DLD1 (cell line): ENCODE measurements around the gene PAFAH1B2.

Experiments used
- in situ Hi-C: cut with HindIII; loops from 2 replicates; pipeline ENCODE4 v1.10.0; 2017; ENCODE audit warnings: low sequenced_read_pairs

Gene PAFAH1B2

GRCh38 chr11:117219455-117219854, 75.4 kb downstream of the PAFAH1B2 start:
- in situ Hi-C loops, result no loop called here

DNA sequence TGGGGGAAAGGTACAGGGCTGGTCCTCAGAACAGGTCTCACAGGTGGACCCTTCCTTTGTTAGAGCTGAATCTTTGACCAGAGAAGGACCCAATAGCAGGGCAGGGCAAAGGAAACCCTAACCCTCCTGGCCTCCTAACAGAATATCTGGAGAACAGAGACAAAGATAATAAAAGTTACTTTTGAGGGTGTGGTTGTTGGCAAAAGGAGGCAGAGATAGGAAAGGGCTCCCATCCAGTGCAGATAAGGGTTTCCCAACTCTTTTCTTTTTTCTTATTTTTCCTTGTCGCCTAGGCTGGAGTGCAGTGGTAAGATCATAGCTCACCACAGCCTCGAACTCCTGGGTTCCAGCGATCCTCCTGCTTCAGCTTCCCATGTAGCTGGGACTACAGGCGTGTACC, 75.9 kb downstream of the PAFAH1B2 start:
- in situ Hi-C loops, result no loop called here

- in situ Hi-C loops, result no loop called here
Observed at GRCh38 chr11:117220568-117220967, 76.5 kb downstream of the PAFAH1B2 start.

GRCh38 chr11:117220999-117221774, 77.1 kb downstream of the PAFAH1B2 start:
- in situ Hi-C loops, result no loop called here

GRCh38 chr11:117221775-117222517, 77.9 kb downstream of the PAFAH1B2 start:
- in situ Hi-C loops, result no loop called here

DNA sequence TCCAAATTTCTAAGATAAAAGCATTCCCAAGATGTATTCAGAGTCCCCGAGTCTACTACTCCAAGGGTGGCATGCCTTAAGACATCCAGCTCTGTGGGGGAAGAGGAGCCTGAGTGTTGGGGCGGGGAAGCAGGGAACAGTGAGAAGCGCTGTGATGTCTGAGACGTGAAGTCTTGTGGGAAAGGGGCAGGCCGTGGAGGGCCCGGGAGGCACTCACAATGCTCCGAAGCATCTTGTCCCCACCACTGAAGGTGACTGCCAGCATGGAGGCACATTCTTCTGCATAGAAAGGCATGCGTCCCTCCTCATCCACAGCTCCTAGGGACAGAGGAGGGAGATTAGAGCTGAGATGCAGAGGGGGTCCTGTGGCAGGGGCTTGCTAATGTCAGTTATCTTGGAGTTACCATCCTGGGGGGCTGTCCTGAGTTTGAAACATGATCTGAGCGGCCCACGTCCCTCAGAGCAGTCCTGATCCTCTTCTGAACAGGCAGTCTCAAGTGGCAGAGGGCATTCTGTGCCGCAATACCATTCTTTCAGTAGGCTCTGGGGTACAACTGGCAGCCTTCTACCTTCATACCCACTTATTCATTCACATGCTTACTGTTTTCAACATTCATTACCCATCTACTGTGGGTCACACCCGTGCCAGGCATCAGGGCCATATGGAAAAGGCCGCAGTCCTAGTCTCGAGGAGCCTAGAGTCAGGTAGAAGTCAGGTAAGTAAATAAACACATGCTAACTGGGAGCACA, 79.1 kb downstream of the PAFAH1B2 start:
- in situ Hi-C loops, result no loop called here

DNA sequence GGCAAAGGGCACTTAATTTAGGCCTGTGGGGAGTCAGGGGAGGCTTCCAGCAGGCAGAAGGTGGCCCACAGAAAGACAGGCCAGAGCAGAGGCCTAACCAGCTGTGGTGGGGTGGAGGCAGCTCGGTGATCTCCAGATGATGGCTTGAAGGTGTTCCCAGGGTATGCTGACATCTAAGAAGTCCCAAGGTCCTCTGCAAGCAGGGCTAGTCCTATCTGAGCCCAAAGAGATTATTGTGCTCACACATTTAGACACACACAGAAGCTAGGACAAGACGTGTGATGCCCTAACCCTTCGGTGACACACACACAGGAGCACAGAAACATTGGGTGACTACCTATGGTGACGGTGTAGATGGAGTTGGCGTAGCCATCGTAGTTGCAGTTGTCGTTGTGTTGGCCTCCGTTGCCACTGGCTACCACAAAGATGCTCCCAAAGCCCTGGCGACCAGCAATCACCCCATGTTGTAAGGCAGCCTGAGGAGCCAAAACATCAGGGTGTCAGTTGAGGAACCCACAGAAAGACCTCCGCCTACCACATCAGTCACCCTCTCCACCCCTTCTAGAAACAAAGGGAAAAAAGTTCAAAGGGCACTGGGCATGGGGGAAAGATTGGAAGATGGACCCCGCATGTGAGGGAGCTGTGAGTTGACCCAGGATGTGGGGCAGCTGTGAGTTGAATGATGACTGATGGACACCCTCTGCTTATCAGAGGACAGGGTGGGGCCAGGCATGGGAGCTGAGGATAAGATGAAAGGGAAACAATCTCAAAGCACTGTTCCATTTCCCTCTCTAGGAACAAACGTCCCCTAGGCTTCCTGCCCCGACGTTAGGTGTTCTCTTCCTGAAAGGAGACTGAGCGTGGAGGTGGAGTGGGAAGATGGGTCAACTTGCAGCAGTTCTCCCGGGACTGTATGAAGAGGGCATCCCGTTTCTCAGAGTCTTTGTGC, 79.9 kb downstream of the PAFAH1B2 start:
- in situ Hi-C loops, result no loop called here

- in situ Hi-C loops, result no loop called here
Observed at GRCh38 chr11:117225553-117226170, 81.6 kb downstream of the PAFAH1B2 start.
